ENCODE data around the gene SNAI3. TPM values are rescaled to one million over a fixed set of nuclear protein-coding genes. Genes with fewer than 3 reads are reported as not detected.

Gene SNAI3
- total RNA-seq, 1 donor from 2014 or later: 0.33 TPM

DNA sequence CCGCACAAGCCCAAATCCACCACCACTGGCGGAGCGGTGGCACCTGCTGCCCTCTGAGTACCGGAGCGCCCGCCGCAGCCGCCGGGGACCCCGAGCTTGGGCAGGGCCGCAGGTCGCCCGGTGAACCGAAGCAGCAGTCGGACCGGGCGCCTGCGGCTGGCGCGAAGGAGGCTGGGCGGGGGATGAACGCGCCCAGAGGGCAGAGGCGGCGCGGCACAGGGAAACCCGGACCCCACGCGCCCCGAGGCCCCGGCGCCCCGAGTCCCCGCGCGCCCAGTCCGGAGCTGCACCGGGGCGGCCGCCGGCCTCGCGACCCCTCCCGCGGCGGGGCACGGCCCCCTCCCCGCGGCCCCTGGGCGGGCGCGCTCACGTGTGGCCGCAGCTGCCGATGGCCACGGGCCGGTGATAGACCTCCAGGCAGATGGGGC, 19.5 kb upstream of the SNAI3 start:
- no peak for DNase-seq (ENCODE audit: low read depth, low spot score)

DNA sequence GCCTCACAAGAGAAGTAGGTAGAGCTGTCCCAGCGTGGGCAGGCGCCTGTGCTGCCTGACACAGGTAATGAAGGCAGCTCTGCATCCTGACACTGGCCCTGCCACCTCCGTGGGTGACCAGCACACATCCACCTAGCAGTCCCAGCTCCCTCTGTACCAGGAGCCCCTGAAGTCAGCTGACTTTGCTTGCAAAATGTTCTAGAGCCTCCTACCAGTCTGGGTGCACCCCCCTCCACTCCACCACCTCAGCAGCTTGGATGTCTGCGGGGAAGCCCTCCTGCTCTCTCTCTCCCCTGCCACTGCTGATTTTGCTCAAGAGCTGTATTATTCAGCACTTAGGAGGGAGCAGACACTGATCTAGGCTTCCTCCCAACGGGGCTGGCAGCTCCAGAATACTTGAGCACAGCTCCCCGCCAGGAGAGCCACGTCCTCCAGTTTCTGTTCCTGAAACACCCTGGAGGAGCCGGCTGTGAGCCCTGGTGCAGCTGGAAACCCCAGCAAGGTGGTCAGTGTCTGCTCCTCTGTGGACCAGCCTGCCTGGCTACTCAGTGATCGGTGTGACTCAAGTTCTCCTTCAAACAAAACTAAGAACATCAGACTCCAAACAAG, 18.9 kb upstream of the SNAI3 start:
- DNase-seq (ENCODE audit: low read depth, low spot score): no peak

DNA sequence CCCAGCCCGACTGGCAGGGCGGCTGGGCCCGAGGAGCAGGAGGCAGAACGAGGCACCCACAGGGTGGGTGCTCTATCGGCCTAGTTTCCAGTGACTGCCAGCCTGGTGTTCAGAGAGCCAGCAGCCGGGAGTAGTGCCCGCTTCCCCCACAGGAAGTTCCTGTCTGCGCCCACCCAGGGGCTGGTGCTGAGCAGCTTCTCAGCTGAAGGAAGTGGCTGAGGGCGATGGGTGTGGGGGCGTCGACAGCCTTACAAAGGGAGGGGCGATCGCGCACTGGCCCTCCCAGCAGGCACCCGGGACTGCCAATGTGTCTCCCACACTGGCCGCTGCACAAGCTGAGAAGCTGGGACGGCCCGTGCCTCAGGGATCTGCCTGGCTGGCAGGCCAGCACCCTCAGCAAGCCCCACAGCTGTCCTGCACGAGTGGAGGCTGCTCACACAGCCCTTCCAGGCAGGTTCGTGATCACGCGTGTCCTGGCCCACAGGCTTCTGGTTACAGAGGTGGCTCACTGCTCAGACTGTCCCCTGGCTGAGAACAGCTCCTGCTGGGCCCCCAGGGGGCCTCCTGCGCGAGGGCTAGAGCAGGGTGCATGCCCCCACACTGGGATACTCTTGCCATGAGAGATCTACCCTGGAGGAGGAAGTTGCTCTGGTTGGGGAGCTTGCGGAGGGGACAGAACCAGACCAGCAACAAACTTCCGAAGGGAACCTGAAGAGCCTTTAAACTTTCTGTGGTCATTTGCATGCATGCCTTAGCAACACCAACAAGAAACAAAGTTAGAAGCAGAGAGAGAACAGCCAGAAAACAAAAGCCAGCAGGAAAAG, 17.4 kb upstream of the SNAI3 start:
- DNase-seq (ENCODE audit: low read depth, low spot score): no peak

DNA sequence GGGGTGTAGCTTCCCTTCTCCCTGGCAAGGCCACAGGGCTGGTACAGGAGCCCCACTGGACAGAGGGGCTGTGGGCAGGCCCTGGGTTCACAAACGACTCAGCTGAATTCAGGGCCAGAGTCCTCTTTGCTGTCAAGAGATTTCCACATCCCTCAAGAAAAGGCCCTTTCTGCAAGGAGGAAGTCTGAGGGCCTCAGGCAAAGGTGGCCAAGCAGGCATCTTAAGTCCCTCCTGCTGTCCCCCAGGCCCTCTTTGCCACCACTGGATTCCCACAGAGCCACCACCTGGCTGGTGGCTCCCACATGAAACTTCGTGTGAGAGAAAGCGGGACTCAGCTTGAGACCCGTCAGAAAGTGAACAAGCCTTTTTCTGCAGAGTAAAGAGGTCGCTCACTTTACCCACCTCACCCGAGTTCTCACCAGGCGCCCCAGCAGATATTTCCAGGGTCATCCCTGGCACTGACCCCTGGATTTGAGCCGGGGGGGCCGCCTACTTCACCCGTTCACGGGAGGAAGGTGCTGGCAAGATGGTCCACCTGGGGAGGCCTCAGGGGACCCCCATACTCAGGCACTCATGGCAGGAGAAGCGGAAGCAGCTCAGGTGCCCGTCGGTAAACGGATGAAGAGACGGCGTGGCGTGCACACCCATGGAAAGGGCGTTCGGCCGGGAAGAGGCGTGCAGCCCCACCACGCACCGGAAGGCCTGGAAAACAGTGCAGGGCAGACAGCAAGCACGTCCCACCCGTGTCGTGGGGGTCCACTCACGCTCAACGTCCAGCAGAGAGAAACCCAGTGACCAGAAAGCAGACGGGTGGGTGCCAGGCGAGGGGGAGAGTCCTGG, 16.3 kb upstream of the SNAI3 start:
- no peak for DNase-seq (ENCODE audit: low read depth, low spot score)

DNA sequence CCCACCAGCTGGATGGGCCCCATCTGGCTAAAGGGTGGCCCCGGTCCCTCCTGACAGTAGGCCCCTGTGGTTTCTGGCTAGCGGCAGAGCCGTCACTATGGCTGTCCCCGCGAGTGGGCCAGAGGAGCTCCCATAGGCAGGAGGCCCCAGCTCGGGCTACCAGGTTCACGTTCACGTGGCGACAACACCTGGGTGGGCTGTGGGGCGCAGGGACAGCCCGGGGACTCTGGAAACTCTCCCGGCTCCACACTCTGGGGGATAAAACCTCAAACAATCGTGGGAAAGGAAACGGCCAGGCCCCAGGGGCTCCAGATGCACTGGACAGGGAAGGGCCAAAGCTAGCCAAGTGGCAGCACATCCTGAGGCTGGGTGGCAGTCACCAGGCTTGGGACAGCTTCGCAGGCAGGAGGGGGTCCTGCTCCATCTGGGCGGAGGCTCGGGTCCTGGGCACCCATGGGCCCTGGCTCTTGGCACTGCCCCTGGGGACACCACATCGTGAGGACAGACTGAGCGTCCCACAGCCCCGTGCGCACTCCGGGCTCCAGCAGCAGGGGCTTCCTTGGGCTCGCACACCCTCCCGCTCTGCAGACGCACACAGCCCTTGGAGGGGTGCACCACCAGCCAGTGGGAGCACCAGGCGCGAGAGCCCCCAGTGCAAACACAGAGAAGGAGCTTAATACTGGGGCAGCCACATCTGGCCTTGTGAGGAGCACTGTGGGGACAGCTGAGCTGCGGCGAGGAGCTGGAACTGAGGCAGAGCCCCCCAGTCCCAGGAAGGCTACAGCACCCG, 15.5 kb upstream of the SNAI3 start:
- DNase-seq (ENCODE audit: low read depth, low spot score): no peak

DNA sequence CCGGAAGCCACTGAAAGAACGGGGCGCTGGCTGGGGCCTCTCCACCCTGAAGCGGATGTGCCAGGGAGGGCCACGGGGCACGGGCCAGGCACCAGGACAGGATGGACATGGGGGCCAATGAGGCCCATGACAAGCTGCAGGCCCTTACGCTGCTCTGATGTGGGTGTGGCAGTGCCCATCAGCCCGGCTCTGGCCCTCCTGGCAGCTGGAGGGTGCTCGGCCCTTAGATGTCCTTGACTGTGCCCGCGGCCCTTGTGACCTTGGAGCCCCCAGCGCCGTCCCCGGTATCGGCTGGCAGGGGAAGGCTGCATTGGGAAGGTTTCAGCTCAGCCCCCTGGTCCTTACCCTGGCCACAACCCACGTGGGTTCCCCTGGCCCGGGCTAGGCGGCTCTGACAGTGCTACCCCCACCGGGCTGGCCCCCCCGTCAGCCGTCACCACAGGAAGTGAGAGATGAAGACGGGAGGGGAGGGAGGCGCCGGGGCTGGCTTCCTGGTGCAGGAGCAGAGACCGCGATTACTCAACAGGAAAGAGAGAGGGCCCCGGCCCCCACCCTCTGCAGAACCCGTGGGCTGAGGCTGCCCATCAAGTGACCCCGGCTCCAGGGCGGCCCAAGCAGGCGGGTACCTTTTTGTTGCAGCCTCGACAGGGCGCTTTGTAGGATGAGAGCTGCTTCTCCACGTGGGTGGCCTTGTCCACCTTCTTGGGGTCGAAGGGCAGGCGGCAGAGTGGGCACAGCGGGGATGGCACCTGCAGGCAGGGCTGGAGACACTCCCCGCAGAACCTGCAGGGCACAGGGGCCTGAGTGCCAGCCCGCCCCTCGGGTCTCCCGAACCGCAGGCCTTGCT, 14.6 kb upstream of the SNAI3 start:
- peak; percentile 85 for DNase-seq (ENCODE audit: low read depth, low spot score)

DNA sequence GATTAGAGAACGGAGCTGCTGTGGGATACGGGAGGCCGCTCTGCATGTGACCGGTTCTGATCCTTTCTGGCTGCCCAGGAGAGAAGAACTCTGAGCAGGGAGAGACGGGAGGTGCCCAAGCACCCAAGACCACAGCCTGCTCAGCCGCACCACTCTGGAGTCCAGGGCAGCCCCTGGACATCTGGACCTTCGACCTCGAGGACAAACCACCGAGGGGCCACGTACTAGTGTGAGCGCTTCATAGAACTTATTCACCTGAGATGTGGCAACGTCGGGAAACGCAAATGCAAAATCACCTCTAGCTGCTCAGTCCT, 14.0 kb upstream of the SNAI3 start:
- DNase-seq (ENCODE audit: low read depth, low spot score): no peak

DNA sequence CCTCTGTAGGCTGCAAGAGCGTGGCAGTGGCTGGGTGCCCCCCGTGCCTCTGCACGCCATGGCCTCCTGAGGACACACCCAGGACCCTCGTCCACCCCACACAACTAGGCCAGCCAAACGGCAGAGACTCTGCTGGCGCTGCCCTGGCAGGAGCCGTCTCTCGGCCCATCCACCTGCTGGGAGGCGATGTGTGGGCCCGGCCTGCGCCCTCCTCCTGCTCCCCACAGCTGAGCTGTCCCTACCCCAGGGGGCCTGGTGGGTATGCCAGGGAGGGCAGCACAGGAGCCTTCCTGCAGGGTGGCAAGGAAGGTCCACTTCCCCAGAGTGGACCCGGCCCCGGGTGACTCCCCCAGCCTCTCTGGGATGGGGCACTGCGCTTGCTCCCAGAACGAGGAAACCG, 12.9 kb upstream of the SNAI3 start:
- DNase-seq (ENCODE audit: low read depth, low spot score): no peak

DNA sequence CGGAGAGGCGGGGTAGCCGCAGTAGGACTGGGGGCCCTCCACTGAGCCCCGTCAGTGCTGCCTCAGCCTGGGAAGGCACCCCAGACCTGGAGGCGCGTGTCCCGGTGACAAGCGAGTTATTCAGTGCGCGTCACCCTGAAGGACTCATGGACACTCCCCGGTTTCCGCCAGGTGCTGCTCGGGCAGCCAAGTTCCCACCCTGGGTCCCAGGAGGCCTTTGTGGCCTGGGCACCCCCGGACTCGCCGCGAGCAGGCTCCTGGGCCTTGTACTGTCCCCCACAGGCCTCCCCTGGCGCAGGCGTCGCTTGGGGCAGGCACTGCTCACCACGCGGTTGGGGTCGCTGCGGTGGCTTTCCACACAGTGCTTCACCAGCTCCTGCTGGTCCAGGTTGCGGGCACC, 12.3 kb upstream of the SNAI3 start:
- no peak for DNase-seq (ENCODE audit: low read depth, low spot score)

DNA sequence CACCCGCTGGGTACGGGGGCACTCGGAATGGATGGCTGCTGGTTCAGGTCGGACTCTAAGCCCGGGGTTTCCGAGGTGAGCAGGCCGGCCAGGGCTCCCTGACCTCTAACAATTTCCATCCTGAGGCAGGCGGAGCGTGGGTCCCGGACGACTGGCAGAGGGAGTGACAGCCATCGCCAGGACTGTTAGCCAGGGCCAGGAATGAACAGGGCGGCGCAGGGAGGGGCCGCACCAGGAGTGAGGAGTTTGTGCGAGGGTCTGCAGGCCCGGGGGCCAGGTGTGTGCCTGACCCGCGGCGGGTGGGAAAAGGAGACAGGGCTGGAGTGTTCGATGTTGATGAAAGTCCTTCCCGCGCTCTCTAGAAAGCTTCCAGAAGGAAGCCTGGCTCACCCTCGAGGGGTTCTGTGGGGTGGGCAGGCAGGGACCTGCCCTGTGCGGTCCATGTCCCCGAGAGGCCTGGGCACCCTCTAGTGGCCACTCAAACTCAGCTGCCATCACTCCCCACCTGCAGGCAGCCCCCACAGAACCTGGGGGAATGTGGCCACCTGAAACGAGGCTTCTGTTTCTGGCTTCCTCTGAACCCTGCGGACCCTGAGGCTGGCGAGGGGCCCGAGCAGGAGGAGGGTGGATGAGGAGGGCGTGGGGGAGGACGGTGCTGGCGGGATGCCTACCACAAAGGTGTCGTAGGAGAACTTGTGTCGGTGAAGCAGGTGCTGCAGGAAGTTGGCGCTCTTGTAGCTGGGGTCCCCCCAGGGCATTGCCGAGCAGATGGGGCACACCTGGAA, 11.7 kb upstream of the SNAI3 start:
- no peak for DNase-seq (ENCODE audit: low read depth, low spot score)

DNA sequence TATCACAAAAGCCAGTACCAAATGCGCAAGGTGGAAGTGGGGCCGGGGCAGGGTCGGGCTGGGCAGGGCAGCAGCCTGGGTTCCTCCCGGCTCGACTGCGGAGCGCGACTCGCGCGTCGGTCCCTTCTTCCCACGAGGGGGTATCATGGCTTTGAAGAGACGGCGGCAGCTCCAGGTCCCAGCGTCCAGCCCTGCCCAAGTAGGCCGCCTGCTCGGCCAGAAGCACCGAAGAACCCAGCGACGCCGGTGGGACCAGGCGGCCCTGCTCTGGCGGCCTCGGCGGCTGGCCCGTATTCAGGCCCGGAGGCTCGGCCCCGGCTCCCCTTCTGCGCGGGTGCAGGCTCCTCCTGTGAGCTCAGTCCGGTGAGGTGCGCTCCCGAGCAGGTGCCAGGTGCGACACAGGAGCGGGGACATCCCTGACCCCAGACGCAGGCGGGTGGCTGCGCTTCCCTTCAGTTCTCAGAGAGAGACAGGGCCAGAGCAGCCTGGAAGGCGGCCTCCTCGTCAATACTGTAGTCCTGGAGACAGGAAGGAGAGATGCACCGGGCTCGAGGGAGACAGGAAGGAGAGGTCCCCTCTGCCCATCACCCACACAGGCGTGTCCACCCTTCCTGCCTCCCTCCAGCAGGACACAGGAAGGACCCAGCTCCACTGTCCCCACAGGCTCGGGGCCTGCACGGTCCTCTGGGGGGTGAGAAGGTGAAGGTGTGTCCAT, 11.0 kb upstream of the SNAI3 start:
- no peak for DNase-seq (ENCODE audit: low read depth, low spot score)

DNA sequence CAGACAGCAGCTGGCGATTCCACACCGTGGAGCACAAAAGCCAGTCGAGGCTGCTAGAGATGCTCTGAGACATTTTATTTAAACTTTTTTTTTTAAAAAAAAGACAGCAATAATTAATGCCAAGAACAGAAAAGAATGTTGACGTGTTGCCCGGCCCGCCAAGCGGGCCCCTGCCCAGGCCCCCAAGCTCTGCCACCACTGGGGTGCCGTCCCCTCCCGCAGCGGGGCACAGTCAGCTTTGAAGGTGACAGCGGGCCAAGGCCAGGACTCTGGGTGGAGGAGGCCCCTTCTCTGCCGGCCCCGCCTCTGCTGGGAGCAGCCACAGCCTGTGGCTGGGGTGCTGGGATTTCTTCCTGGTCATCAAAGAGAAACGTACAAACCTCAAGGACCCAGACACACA, 10.1 kb upstream of the SNAI3 start:
- no peak for DNase-seq (ENCODE audit: low read depth, low spot score)

DNA sequence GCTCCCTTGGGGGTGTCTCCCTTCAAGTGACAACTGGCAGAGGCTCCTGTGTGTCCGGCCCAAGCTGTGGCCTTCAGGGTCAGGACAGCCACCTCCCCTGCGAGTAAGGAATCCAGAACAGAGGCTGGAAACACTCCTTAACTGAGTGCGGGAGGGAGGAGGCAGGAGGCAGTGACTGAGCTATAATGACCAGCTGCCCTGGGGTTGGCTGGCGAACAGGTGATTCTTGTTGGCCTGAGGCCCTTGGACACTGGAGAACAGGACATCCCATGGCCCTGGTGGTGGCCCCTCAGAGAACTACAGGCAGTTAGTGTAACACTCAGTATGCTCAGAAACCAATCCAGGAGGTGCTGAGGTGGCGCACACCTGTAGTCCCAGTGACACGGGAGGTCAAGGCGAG, 9.4 kb upstream of the SNAI3 start:
- no peak for DNase-seq (ENCODE audit: low read depth, low spot score)

DNA sequence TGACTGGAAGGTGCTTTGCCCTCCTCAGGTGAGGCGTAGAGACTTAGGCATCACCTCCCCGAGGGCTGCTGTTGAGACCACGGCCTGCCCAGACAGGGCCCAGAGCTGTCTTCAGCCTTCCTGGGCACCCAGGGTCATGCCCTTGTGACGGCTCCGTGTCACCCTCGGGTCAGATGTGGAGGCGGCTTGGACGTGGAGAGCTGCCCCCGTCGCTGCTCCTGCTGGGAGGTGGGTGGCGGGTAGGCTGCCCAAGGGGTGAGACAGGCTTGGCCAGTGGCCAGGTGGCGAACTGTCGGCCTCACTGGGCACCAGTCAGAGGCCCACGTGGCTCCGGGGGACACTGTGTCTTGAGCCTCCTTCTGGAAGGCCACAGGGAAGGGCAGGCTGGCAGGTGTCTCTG, 8.9 kb upstream of the SNAI3 start:
- no peak for DNase-seq (ENCODE audit: low read depth, low spot score)

DNA sequence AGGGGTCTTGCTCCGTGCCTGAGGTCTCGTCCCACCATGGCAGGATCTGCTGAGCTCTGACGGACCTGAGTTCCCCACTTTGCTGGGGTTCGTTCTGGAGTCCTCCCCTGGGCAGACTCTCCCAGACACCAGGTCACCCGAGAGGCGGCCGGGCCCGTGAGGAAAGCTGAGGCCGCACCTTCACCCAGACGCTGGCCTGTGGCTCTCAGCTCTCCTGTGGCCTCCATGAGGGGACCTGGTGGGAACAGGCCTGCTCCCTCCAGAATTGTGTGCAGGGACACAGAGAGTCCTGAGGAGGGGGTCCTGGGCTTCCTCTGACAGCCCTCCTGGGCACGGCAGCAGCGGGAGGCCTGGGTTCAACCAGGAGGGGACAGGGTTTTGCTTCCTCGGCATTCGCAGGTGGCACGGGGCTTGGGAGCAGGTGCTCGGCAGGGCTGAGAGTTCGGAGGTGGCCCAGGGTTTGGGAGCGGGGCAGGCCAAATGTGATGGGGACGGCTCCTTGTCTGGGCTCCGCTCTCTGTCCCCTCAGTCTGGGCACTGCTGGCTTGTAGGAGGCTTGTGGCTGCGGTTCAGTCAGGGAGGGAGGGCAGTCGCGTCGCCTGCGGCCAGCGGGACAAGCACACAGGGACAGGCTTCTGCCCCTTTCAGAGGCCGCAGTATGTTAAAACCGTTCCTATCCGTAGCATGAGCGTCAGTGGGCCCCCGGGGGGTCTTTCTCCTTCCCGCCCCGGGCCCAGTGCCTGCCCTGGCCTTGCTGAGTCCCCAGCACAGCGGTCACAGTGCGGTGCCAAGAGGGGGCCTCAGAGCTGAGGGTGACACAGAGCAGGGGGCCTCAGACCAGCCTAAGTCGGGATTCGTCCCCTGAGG, 8.1 kb upstream of the SNAI3 start:
- no peak for DNase-seq (ENCODE audit: low read depth, low spot score)

DNA sequence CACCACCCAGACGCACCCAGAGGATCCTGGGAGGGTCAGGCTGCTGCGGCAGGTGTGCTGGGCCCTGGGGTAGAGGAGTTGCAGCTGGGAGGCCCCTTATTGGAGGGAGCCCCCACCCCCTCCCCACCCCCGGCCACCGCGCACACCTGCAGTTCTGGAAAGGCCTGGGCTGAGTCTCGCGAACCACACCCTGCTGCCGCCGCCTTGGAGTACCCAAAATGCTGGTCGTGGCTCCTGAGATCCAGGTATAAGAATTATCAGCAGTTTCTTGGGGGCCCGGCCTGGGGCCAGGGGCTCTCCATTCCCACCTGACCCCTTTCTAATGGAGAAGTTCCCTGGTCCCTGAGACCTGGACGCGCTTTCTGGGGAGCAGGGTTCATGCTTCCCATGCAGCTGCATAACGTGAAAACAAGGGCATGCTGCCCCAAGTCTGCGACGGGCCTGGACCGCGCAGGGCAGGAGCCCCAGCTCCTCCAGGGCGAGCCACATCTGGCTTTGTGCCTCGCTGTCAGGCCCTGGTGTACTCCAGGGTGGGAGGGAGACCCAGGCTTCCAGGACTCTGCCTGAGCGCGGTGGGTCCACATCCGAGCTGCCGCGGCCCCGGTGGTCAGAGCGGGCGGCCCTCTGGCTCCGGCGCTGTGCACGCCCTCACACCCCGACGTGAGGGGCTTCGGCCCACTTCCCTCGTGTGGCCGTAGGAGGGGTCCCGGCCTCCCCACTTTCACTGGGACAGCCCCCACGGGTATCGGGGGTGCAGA, 7.3 kb upstream of the SNAI3 start:
- no peak for DNase-seq (ENCODE audit: low read depth, low spot score)

DNA sequence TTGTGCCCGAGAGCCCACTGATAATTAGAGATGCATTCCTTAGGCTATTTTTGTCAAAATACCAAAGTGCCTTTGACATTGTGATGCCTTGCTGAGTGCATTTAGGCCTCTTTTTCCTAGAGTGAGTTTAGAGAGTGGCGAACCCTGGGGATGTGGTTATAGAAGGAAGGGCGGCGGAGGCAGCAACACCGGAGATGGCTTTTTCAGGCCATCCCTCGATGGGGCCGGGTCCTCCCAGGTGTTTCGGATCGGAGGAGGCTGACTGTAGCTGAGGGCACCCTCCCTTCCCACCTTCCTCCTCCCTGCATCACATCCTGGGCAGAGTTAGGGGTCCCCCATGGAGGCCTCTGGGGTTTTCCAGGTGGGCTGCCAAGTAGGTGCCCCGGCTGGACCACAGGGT, 6.6 kb upstream of the SNAI3 start:
- no peak for DNase-seq (ENCODE audit: low read depth, low spot score)

Data from pulmonary artery endothelial cell (primary cell).